Panc1 (cell line): Measurements from ENCODE around the gene SLC39A7. TPM values are rescaled to one million over a fixed set of nuclear protein-coding genes. Genes with fewer than 3 reads are reported as not detected.

ENCODE experiments used
- ATAC-seq: fragments of 200-7000 bp; cut with Tn5 transposase; 2 replicates; pipeline ENCODE4 v1.9.1; 2020; ENCODE audit warnings: mild to moderate bottlenecking, moderate library complexity
- BruUV-seq: library from RNA; stranded (reverse); fragments of 400-500 nt; replicated peaks from 2 replicates; lab custom pipeline; 2021; lab: Mats Ljungman, UMichigan
- CTCF ChIA-PET: fragments of 300-600 bp; sonication (Branson Sonifier 250); formaldehyde crosslinking; loops from one replicate; lab custom pipeline; 2022; ENCODE audit warnings: antibody characterized with exemption; lab: Charles Lee
- POLR2A ChIA-PET: fragments of 300-600 bp; sonication (Branson Sonifier 250); formaldehyde crosslinking; loops from one replicate; lab custom pipeline; 2022; ENCODE audit warnings: antibody characterized with exemption; lab: Charles Lee
- DNase-seq: peaks from one replicate; pipeline ENCODE4 v3.0.0-alpha.2; 2010; ENCODE audit warnings: low read depth, low spot score
- H3K27ac ChIP-seq: 2 replicates; pipeline ENCODE4 v1.5.1; 2011; ENCODE audit warnings: mild to moderate bottlenecking, low read length, inconsistent platforms
- H3K27me3 ChIP-seq: fragments of 200-500 bp; sonication (Bioruptor generic); 2 replicates; pipeline ENCODE4 v1.6.0; 2014; ENCODE audit warnings: low read length, inconsistent platforms; ENCODE audit not compliant: control insufficient read depth, insufficient read depth
- H3K36me3 ChIP-seq: fragments of 200-500 bp; sonication (Bioruptor generic); 2 replicates; pipeline ENCODE4 v1.5.1; 2014; ENCODE audit warnings: inconsistent platforms, mild to moderate bottlenecking, low read length, moderate library complexity; ENCODE audit not compliant: control insufficient read depth, insufficient read depth
- H3K4me1 ChIP-seq: 2 replicates; pipeline ENCODE4 v1.5.1; 2011; ENCODE audit warnings: inconsistent platforms, mild to moderate bottlenecking, low read length, moderate library complexity; ENCODE audit not compliant: control insufficient read depth, insufficient read depth
- H3K4me3 ChIP-seq, 2 experiments: 2 replicates each; pipeline ENCODE4 v1.5.1; 2011 to 2012; ENCODE audit warnings: low read depth in 2 of 2, low read length in 2 of 2, mild to moderate bottlenecking in 2 of 2, inconsistent platforms in 1 of 2, moderate library complexity in 1 of 2
- H3K9me3 ChIP-seq: fragments of 200-500 bp; sonication (Bioruptor generic); 2 replicates; pipeline ENCODE4 v1.5.1; 2014; ENCODE audit warnings: low read depth, mild to moderate bottlenecking, inconsistent platforms, low read length, moderate library complexity; ENCODE audit not compliant: control insufficient read depth, insufficient read depth
- CTCF ChIP-seq: fragments of 450-650 bp; IDR thresholded peaks from 2 replicates; pipeline ENCODE4 v1.5.1; 2017; ENCODE audit warnings: mild to moderate bottlenecking
- POLR2AphosphoS5 ChIP-seq: IDR thresholded peaks from 2 replicates; pipeline ENCODE4 v1.6.1; 2012; ENCODE audit warnings: mild to moderate bottlenecking, low read depth, low read length, moderate library complexity
- SIN3A ChIP-seq: IDR thresholded peaks from 2 replicates; pipeline ENCODE4 v1.6.1; 2012; ENCODE audit warnings: low read depth, mild to moderate bottlenecking, low read length, moderate library complexity, borderline replicate concordance; ENCODE audit not compliant: insufficient read depth
- TCF7L2 ChIP-seq: IDR thresholded peaks from 2 replicates; pipeline ENCODE4 v1.6.1; 2011; ENCODE audit warnings: mild to moderate bottlenecking, low read depth, low read length, inconsistent platforms
- in situ Hi-C: cut with HindIII; loops from 2 replicates; pipeline ENCODE4 v1.10.0; 2016; ENCODE audit warnings: low sequenced_read_pairs, low pct_unique_long_range_greater_than_20kb
- intact Hi-C: fragments of 100-400 bp; cut with micrococcal nuclease; formaldehyde crosslinking; loops from one replicate; pipeline ENCODE4 v1.10.0; 2022; ENCODE audit not compliant: unreplicated experiment
- total RNA-seq: library from RNA; stranded (reverse); gene quantifications from one replicate; pipeline ENCODE4 v1.2.1, GENCODE V29; 2021; ENCODE audit not compliant: unreplicated experiment
- TF ChIP-seq, protein P1 (sequence below), 2 experiments: IDR thresholded peaks; 2 replicates each; pipeline ENCODE4 v1.6.1; 2011 to 2012; ENCODE audit warnings: low read depth in 2 of 2, control low read depth in 1 of 2, low read length in 1 of 2, mild to moderate bottlenecking in 1 of 2, moderate library complexity in 1 of 2; ENCODE audit not compliant: insufficient read depth in 1 of 2

Gene SLC39A7
- total RNA-seq, 1 experiment from 2014 or later = 135 TPM

- H3K9me3 ChIP-seq = no peaks in the 10 kb centered on the region
- no peaks in the 10 kb centered on the region for H3K27me3 ChIP-seq
- TF ChIP-seq, protein P1, sequence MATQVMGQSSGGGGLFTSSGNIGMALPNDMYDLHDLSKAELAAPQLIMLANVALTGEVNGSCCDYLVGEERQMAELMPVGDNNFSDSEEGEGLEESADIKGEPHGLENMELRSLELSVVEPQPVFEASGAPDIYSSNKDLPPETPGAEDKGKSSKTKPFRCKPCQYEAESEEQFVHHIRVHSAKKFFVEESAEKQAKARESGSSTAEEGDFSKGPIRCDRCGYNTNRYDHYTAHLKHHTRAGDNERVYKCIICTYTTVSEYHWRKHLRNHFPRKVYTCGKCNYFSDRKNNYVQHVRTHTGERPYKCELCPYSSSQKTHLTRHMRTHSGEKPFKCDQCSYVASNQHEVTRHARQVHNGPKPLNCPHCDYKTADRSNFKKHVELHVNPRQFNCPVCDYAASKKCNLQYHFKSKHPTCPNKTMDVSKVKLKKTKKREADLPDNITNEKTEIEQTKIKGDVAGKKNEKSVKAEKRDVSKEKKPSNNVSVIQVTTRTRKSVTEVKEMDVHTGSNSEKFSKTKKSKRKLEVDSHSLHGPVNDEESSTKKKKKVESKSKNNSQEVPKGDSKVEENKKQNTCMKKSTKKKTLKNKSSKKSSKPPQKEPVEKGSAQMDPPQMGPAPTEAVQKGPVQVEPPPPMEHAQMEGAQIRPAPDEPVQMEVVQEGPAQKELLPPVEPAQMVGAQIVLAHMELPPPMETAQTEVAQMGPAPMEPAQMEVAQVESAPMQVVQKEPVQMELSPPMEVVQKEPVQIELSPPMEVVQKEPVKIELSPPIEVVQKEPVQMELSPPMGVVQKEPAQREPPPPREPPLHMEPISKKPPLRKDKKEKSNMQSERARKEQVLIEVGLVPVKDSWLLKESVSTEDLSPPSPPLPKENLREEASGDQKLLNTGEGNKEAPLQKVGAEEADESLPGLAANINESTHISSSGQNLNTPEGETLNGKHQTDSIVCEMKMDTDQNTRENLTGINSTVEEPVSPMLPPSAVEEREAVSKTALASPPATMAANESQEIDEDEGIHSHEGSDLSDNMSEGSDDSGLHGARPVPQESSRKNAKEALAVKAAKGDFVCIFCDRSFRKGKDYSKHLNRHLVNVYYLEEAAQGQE (IDR thresholded peaks at IDR 0.05; ENCODE audit: insufficient read depth in 1 of 2, low read depth in 2 of 2, low read length in 1 of 2) = no peak
- TF ChIP-seq TCF7L2 (no peak), CTCF (no peak), POLR2AphosphoS5 (no peak), SIN3A (no peak)
- peaks cover 9% of the 10 kb centered on the region for H3K4me1 ChIP-seq
- in situ Hi-C loops = no loop called here
- ATAC-seq = no peak
- no peak for DNase-seq
- H3K4me3 ChIP-seq = no peak overlapping the region
- no peaks in the 10 kb centered on the region for H3K36me3 ChIP-seq
- intact Hi-C loops = no loop called here
- no TSS peak for BruUV-seq
- ChIA-PET CTCF (no interaction called here), POLR2A (no interaction called here)
- no peak overlapping the region for H3K27ac ChIP-seq
Observed at GRCh38 chr6:33166363-33166762, 34.3 kb upstream of the SLC39A7 start.

- Histone ChIP-seq H3K4me3 (no peak overlapping the region), H3K9me3 (no peaks in the 10 kb centered on the region), H3K27me3 (no peaks in the 10 kb centered on the region), H3K27ac (no peak overlapping the region), H3K4me1 (peaks cover 6% of the 10 kb centered on the region), H3K36me3 (no peaks in the 10 kb centered on the region)
- no peak for TF ChIP-seq POLR2AphosphoS5
- TF ChIP-seq SIN3A = no peak
- no peak for TF ChIP-seq CTCF
- TF ChIP-seq TCF7L2 = no peak
- TF ChIP-seq, protein P1 (IDR thresholded peaks at IDR 0.05; ENCODE audit: insufficient read depth in 1 of 2, low read depth in 2 of 2, low read length in 1 of 2) = no peak
- CTCF ChIA-PET = no interaction called here
- POLR2A ChIA-PET = no interaction called here
- DNase-seq (no peak), ATAC-seq (no peak)
- in situ Hi-C loops (no loop called here), intact Hi-C loops (no loop called here)
- no TSS peak for BruUV-seq
Observed at GRCh38 chr6:33166811-33167210, 33.9 kb upstream of the SLC39A7 start.
